HG03439 (cell line): Measurements from ENCODE around the gene TMTC1.

Source experiments
- ATAC-seq: cut with Tn5 transposase; IDR thresholded peaks from one replicate; pipeline ENCODE4 v1.9.1; 2021; ENCODE audit warnings: mild to moderate bottlenecking, moderate library complexity; ENCODE audit not compliant: unreplicated experiment

Gene TMTC1

GRCh38 chr12:29713729-29714128, 70.0 kb downstream of the TMTC1 start:
- ATAC-seq, result no peak

- no peak for ATAC-seq
Measured at GRCh38 chr12:29711381-29711780, 72.4 kb downstream of the TMTC1 start.

GRCh38 chr12:29710104-29710503, 73.6 kb downstream of the TMTC1 start:
- ATAC-seq, result no peak

DNA sequence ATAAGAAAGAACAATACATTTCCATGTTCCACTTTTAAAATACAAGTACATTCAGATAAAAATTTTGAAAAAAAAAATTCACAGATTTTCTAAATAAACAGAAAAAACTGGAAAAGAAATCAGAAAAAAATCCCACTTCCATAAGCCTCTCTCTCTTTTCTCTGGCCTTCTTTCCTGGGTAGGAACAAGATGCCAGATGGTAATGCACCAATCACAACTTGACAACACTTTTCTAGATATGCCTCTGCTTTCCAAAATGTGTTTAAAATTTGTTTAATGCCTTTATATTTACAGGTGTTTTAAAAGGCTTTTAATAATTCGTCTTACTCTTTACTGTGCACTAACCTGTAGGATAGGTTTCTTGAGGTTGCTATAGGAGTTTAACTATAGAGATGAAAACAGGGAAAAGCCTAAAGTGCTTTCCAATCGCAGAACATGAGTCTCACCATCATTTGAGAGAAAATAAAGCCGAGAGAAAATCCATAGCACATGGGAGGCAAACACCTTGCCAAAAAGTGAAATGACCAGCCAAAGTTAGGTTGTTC, 74.2 kb downstream of the TMTC1 start:
- no peak for ATAC-seq

DNA sequence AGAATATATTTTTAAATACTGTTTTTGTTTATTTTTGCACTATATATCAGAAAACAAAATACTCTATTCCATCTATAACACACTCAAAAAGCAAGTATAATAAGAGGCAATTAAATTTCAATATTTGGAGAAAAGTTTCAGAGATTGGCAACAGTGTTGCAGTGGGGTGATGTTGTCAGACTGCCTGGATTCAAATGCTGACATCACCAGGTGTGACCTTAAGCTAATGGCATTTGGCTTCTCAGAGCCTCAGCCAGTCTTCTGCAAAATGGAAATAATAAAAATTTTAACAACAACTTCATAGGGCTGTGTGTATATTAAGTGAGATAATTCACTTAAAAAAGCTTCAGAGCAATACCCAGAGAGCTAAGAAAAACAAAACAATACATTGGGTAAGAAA, 74.7 kb downstream of the TMTC1 start:
- ATAC-seq, result no peak

- ATAC-seq, result no peak
Measured at GRCh38 chr12:29707846-29708245, 75.9 kb downstream of the TMTC1 start.

DNA sequence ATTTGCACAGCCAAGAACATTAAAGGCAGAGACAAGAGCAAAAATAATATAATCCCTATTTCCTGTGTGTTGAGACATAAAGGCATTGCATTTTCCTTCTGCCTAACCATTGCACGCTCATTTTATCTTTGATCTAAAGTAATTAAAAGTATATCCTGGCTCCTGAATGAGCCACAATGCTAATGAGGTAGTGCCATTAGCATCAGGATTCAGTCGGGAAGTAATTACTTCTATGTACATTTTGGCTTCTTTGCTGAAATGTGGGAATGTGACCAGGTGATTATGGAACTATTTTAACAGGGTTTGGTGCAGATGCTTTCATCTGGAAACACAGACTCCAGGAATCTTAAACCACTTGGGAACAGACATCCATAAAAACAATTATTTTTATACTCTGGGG, 77.4 kb downstream of the TMTC1 start:
- no peak for ATAC-seq

DNA sequence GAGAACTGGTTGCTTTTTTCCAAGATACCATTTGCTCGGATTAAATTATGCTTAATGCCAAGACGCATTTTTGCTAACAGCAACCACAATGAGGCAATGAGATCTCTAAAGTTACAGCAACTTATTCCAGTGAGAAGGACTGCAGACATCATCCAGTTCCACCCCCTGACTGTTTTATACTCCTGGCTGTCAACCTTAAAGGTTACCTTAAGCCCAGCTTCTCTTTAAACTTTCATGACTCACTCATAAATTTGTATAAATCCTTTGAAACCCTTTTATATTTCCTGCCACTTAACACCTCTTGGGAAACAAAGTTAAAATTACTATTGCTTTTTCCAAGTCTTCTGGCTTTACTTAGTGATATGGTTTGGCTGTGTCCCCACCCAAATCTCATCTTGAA, 80.2 kb downstream of the TMTC1 start:
- no peak for ATAC-seq

GRCh38 chr12:29702972-29703371, 80.8 kb downstream of the TMTC1 start:
- no peak for ATAC-seq

GRCh38 chr12:29702222-29702621, 81.5 kb downstream of the TMTC1 start:
- ATAC-seq, result no peak

- ATAC-seq, result no peak
Measured at GRCh38 chr12:29700761-29701481, 82.8 kb downstream of the TMTC1 start.

- no peak for ATAC-seq
Measured at GRCh38 chr12:29698756-29699155, 85.0 kb downstream of the TMTC1 start.

- ATAC-seq, result no peak
Measured at GRCh38 chr12:29695800-29696199, 87.9 kb downstream of the TMTC1 start.

GRCh38 chr12:29695026-29695425, 88.7 kb downstream of the TMTC1 start:
- ATAC-seq, result no peak

GRCh38 chr12:29694002-29694401, 89.7 kb downstream of the TMTC1 start:
- no peak for ATAC-seq

- no peak for ATAC-seq
Measured at GRCh38 chr12:29692237-29692636, 91.5 kb downstream of the TMTC1 start.

GRCh38 chr12:29691161-29691854, 92.4 kb downstream of the TMTC1 start:
- ATAC-seq, result no peak

DNA sequence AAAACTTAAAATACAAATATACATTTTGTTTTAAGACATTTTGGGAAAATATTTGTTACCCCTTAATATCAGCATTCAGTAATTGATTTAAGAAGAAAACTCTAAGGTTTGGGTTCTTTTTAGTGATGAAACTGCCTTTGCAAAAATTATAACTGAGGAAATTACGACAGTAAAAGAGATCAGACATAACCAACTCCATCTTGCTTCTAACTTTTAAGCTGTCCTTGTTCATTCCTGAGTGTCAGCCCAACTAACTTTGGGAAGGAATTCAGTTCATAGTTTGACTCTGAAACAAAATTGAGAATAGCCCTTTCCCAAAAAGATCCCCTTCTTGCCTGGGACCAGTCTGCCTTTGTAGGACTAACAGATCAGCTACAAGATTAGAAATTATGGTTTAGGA, 93.0 kb downstream of the TMTC1 start:
- ATAC-seq, result no peak

- no peak for ATAC-seq
Measured at GRCh38 chr12:29688914-29689313, 94.8 kb downstream of the TMTC1 start.

DNA sequence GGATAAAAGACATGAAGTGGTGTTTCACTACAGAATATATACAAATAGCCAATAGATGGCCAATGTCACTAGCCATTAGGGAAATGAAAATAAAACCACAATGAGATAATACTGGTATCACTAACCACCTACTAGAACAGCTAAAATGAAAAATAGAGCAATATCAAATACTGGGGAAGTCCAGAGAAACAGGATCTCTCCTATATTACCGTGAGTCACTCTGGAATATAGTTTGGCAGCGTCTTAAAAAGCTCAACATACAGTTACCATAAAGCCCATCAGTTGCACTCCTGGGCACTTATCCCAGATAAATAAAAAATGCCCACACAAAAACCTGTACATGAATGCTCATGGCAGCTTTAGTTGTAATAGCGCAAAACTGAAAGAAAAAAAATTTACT, 101.7 kb downstream of the TMTC1 start:
- no peak for ATAC-seq

GRCh38 chr12:29681370-29681769, 102.4 kb downstream of the TMTC1 start:
- no peak for ATAC-seq

DNA sequence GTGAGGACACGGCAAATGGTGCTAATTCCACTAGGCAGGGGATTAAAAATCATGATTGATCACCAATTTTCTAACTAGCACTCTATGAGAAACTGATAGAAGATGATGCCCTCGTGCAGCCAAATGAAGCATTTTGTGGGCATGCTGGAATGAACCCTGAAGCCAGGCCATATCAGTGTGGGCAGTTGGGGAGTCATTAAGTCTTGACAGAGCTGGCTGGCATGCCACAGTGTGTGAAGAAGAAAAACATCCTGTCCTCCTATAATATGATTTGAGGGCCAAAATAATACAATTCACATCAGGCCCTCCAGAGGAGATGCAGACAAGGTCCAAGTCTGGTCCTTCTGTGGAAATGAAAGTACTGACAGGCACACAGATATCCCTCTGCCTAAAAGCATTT, 107.1 kb downstream of the TMTC1 start:
- no peak for ATAC-seq
